Measurements from ENCODE around the gene PTCD2. TPM values are rescaled to one million over a fixed set of nuclear protein-coding genes. Genes with fewer than 3 reads are reported as not detected.

The PTCD2 gene
- total and polyA plus RNA-seq, 2 donors (not counting 3 experiments of a cell fraction or from before 2014, with no cell fraction given): 4.3 to 6.7 TPM

DNA sequence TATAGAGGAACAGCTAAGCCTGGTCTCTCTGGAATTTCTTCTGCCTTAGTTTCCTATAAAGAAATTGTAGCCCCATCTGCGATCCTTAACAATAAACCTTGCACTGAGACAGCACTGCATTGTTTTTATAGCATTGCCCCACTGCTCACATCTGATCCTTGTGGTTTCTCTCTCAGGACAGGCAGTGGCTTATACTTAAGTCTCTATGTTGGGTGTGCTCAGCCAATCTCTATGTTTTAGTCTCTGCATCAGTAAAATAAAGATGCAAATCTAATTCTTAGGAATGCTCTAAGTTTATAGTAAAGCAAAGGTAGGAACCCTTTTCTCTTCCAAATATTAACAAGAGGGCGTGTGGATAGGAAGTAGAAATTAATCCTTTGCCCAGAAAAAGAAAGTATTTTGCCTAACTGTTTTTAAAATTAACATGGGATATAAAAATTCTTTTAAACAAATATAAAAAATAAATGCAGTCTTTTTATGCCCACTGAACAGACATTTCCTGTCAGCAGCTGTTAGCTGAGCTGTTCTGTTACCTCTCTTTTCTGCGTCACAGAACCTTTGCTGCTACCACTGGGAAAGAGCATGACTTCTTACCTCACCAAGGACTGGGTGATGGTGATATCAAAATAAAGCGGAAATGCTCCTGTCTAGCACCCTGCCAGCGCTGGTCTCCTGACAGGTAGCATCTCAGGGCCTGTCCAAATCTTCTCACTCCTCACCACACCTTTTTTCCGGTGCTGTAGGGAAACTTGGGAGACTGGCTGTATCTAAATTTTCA is 29.6 kb upstream of the PTCD2 start:
- POLR2A ChIA-PET: no interaction called here
- dilution Hi-C loops (cut with MboI; ENCODE audit: extremely low pct_ligation_motif_present, low sequenced_read_pairs) (no loop called here), intact Hi-C loops (cut with micrococcal nuclease) (no loop called here)
- Histone ChIP-seq H3K27me3 (ENCODE audit: control insufficient read depth in 2 of 2, insufficient read depth in 2 of 2, low read length in 2 of 2) (no peaks in the 10 kb centered on the region), H3K79me2 (ENCODE audit: control insufficient read depth, insufficient read depth, low read length) (no peaks in the 10 kb centered on the region), H3K9ac (replicated peaks; ENCODE audit: extremely low read depth, insufficient read depth, low read length) (no peak overlapping the region), H3K36me3 (ENCODE audit: control insufficient read depth in 2 of 2, extremely low read depth in 1 of 2, insufficient read depth in 2 of 2, low read length in 2 of 2) (peaks cover 0 to 2% of the 10 kb centered on the region in 2 experiments), H3K9me1 (replicated peaks; ENCODE audit: control insufficient read depth, extremely low read depth, insufficient read depth, low read length) (no peaks in the 10 kb centered on the region), H2AFZ (ENCODE audit: low read depth, low read length) (no peak overlapping the region), H3K4me2 (ENCODE audit: insufficient read depth, low read length) (no peak overlapping the region), H3K27ac (ENCODE audit: insufficient read depth, low read depth, low read length) (no peak overlapping the region), H3K4me1 (ENCODE audit: control insufficient read depth, extremely low read depth, insufficient read depth, low read length) (no peaks in the 10 kb centered on the region), H3K4me3 (replicated peaks in 1 of 3; ENCODE audit: insufficient read depth in 1 of 3, low read depth in 1 of 3, low read length in 3 of 3) (no peak overlapping the region), H4K20me1 (replicated peaks; ENCODE audit: control insufficient read depth, extremely low read depth, insufficient read depth, low read length) (no peaks in the 10 kb centered on the region), H3K9me3 (replicated peaks; ENCODE audit: control insufficient read depth, insufficient read depth, low read length) (no peaks in the 10 kb centered on the region)
- CTCF ChIA-PET: no interaction called here
- FAIRE-seq: no peak
- no peak for DNase-seq (ENCODE audit: low read depth, low spot score)
- no peak for TF ChIP-seq FOS (IDR thresholded peaks at IDR 0.05; ENCODE audit: borderline replicate concordance, insufficient read depth, low read length)
- no peak for TF ChIP-seq GATA2 (IDR thresholded peaks at IDR 0.05; ENCODE audit: insufficient read depth, insufficient read length, low read depth, low read length)
- no peak for TF ChIP-seq POLR2A (IDR thresholded peaks at IDR 0.05; ENCODE audit: low read depth, low read length)
- TF ChIP-seq, protein P1, sequence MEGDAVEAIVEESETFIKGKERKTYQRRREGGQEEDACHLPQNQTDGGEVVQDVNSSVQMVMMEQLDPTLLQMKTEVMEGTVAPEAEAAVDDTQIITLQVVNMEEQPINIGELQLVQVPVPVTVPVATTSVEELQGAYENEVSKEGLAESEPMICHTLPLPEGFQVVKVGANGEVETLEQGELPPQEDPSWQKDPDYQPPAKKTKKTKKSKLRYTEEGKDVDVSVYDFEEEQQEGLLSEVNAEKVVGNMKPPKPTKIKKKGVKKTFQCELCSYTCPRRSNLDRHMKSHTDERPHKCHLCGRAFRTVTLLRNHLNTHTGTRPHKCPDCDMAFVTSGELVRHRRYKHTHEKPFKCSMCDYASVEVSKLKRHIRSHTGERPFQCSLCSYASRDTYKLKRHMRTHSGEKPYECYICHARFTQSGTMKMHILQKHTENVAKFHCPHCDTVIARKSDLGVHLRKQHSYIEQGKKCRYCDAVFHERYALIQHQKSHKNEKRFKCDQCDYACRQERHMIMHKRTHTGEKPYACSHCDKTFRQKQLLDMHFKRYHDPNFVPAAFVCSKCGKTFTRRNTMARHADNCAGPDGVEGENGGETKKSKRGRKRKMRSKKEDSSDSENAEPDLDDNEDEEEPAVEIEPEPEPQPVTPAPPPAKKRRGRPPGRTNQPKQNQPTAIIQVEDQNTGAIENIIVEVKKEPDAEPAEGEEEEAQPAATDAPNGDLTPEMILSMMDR (IDR thresholded peaks at IDR 0.05; ENCODE audit: extremely low read depth in 1 of 2, insufficient read depth in 1 of 2, low read depth in 1 of 2, low read length in 2 of 2): no peak
- no TSS peak for BruUV-seq (replicated peaks)

DNA sequence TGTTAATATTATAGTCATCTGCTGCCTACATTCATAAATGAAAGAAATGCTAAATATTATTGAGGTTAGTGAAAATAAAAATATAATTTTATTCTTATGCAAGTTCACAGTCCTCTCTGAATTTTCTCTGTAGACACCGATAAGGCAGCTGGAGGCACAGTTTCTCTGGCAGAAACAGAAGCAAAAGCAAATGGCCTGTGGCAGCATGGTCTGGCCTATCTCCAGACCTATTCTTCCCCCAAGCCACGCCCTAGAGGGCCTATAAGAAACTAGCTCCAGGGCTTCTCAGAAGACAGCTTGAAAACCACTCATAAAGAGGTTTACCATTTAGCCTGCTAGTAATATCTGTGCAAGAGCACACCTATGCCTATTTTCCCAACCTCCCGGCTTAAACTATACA is 28.6 kb upstream of the PTCD2 start:
- CTCF ChIA-PET: interaction anchor here (1.0 to 1.4 kb wide), 3 partner anchors 11 to 272 kb away, joined by 3 read pairs; no protein-coding TSS in a partner anchor

More for the DNA sequence above, 28.6 kb upstream of the PTCD2 start:
- H3K9me3 ChIP-seq (replicated peaks; ENCODE audit: control insufficient read depth, insufficient read depth, low read length): no peaks in the 10 kb centered on the region
- DNase-seq (ENCODE audit: low read depth, low spot score) (no peak), FAIRE-seq (no peak)
- no peak overlapping the region for H3K4me2 ChIP-seq (ENCODE audit: insufficient read depth, low read length)
- dilution Hi-C loops (cut with MboI; ENCODE audit: extremely low pct_ligation_motif_present, low sequenced_read_pairs): no loop called here
- intact Hi-C loops (cut with micrococcal nuclease): no loop called here
- H3K9ac ChIP-seq (replicated peaks; ENCODE audit: extremely low read depth, insufficient read depth, low read length): no peak overlapping the region
- POLR2A ChIA-PET: no interaction called here
- no peaks in the 10 kb centered on the region for H4K20me1 ChIP-seq (replicated peaks; ENCODE audit: control insufficient read depth, extremely low read depth, insufficient read depth, low read length)
- H3K36me3 ChIP-seq (ENCODE audit: control insufficient read depth in 2 of 2, extremely low read depth in 1 of 2, insufficient read depth in 2 of 2, low read length in 2 of 2): peaks cover 2 to 4% of the 10 kb centered on the region in 2 experiments
- no peaks in the 10 kb centered on the region for H3K9me1 ChIP-seq (replicated peaks; ENCODE audit: control insufficient read depth, extremely low read depth, insufficient read depth, low read length)
- H3K4me3 ChIP-seq (replicated peaks in 1 of 3; ENCODE audit: insufficient read depth in 1 of 3, low read depth in 1 of 3, low read length in 3 of 3): no peak overlapping the region
- H3K27ac ChIP-seq (ENCODE audit: insufficient read depth, low read depth, low read length): no peak overlapping the region
- no peaks in the 10 kb centered on the region for H3K27me3 ChIP-seq (ENCODE audit: control insufficient read depth in 2 of 2, insufficient read depth in 2 of 2, low read length in 2 of 2)
- no peak overlapping the region for H2AFZ ChIP-seq (ENCODE audit: low read depth, low read length)
- no peak for TF ChIP-seq EZH2 (IDR thresholded peaks at IDR 0.05; ENCODE audit: borderline replicate concordance, low read depth, low read length, severe bottlenecking)
- TF ChIP-seq, protein P1 (IDR thresholded peaks at IDR 0.05; ENCODE audit: extremely low read depth in 1 of 2, insufficient read depth in 1 of 2, low read depth in 1 of 2, low read length in 2 of 2): no peak
- TF ChIP-seq FOS (IDR thresholded peaks at IDR 0.05; ENCODE audit: borderline replicate concordance, insufficient read depth, low read length): no peak
- TF ChIP-seq POLR2AphosphoS5 (IDR thresholded peaks at IDR 0.05; ENCODE audit: insufficient read depth, low read depth, low read length): no peak
- no peak for TF ChIP-seq JUN (IDR thresholded peaks at IDR 0.05; ENCODE audit: borderline replicate concordance, insufficient read depth, insufficient read length, low read depth)
- TF ChIP-seq POLR2A (IDR thresholded peaks at IDR 0.05; ENCODE audit: low read depth, low read length): no peak
- TF ChIP-seq MYC (IDR thresholded peaks at IDR 0.05; ENCODE audit: low read depth, low read length): no peak
- TF ChIP-seq, protein P2, sequence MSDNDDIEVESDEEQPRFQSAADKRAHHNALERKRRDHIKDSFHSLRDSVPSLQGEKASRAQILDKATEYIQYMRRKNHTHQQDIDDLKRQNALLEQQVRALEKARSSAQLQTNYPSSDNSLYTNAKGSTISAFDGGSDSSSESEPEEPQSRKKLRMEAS (IDR thresholded peaks at IDR 0.05; ENCODE audit: insufficient read depth, insufficient read length): no peak
- no peak for TF ChIP-seq GATA2 (IDR thresholded peaks at IDR 0.05; ENCODE audit: insufficient read depth, insufficient read length, low read depth, low read length)
- no peaks in the 10 kb centered on the region for H3K4me1 ChIP-seq (ENCODE audit: control insufficient read depth, extremely low read depth, insufficient read depth, low read length)
- BruUV-seq (replicated peaks): no TSS peak
- H3K79me2 ChIP-seq (ENCODE audit: control insufficient read depth, insufficient read depth, low read length): peaks cover 2% of the 10 kb centered on the region
